Measurements from ENCODE around the gene POLR2B. TPM values are rescaled to one million over a fixed set of nuclear protein-coding genes. Genes with fewer than 3 reads are reported as not detected.
A peak's percentile ranks its signal among the peaks of the same experiment; 100 is the strongest.

POLR2B gene
- total RNA-seq, 1 experiment from 2014 or later: 108 TPM

GRCh38 chr4:57077550-57078343 is 99.1 kb downstream of the POLR2B start:
- Histone ChIP-seq H3K23me2 (ENCODE audit: insufficient read length, low read depth, low read length, poor library complexity, severe bottlenecking) (no peaks in the 10 kb centered on the region), H2BK12ac (ENCODE audit: insufficient read length, low read depth, low read length) (no peak overlapping the region), H3T11ph (ENCODE audit: low read length) (peak overlapping the region; percentile 24), H4K5ac (ENCODE audit: insufficient read length, low read depth, low read length) (no peak overlapping the region), H3K18ac (ENCODE audit: insufficient read length, low read depth, low read length) (peak overlapping the region; percentile 11), H2BK20ac (ENCODE audit: low read depth, low read length, poor library complexity, severe bottlenecking) (no peak overlapping the region), H3K27me3 (ENCODE audit: insufficient read depth, low read length) (no peaks in the 10 kb centered on the region), H3K9me3 (ENCODE audit: control insufficient read depth, low read depth, low read length) (no peaks in the 10 kb centered on the region), H3K4me2 (ENCODE audit: insufficient read depth, insufficient read length, low read length) (no peak overlapping the region), H3K27ac (ENCODE audit: insufficient read length, low read depth, low read length) (peak overlapping the region; percentile 36), H3K23ac (ENCODE audit: insufficient read length, low read depth, low read length) (no peak overlapping the region), H2BK15ac (ENCODE audit: low read depth, low read length) (no peak overlapping the region), H4K91ac (ENCODE audit: insufficient read length, low read depth, low read length) (no peak overlapping the region), H3K9ac (ENCODE audit: extremely low read depth, insufficient read length, low read length) (no peak overlapping the region), H2AK5ac (ENCODE audit: insufficient read length, low read length) (no peak overlapping the region), H2AFZ (ENCODE audit: low read length) (no peak overlapping the region), H3K4me1 (ENCODE audit: insufficient read depth, low read length) (peaks cover 9% of the 10 kb centered on the region), H3K14ac (ENCODE audit: insufficient read depth, low read length) (no peak overlapping the region), H2BK5ac (ENCODE audit: insufficient read length, low read length) (no peak overlapping the region), H3K79me2 (ENCODE audit: insufficient read depth, low read length) (no peaks in the 10 kb centered on the region), H3K79me1 (ENCODE audit: insufficient read depth, low read depth, low read length, poor library complexity, severe bottlenecking) (no peaks in the 10 kb centered on the region), H4K20me1 (ENCODE audit: control insufficient read depth, insufficient read depth, insufficient read length) (no peaks in the 10 kb centered on the region), H4K8ac (replicated peaks; ENCODE audit: insufficient read length, low read depth, low read length) (no peak overlapping the region), H3K56ac (ENCODE audit: insufficient read length, low read depth, low read length) (no peak overlapping the region), H3K4ac (ENCODE audit: low read depth, low read length) (no peak overlapping the region; the same call in 1 of the 2 replicates), H2BK120ac (ENCODE audit: low read depth, low read length, poor library complexity, severe bottlenecking) (no peak overlapping the region)
- DNase-seq: peak; percentile 81
- no peaks in the 10 kb centered on the region for H3K36me3 Mint-ChIP-seq (ENCODE audit: insufficient read depth in 1 of 3, low read depth in 3 of 3)
- H3K27me3 Mint-ChIP-seq (ENCODE audit: low read depth): peaks cover 6% of the 10 kb centered on the region
- H3K4me3 Mint-ChIP-seq: no peak overlapping the region
- H3K27ac Mint-ChIP-seq: peak overlapping the region in 2 of 3 experiments; percentile 70; a peak in 2 of 7 replicates
- no peak for TF ChIP-seq CTCF (conservative IDR thresholded peaks at IDR 0.05)
- H3K4me1 Mint-ChIP-seq: peaks cover 32 to 43% of the 10 kb centered on the region in 2 experiments
- WGBS (ENCODE audit: extremely low coverage, insufficient read length, low lambda C conversion rate): no CpG with 5 or more reads among the region's 14 CpGs
- H3K9me3 Mint-ChIP-seq: no peaks in the 10 kb centered on the region; a peak in 2 of 5 replicates

Data from H9 (cell line).